ENCODE data around the gene MACF1.

GRCh38 chr1:39425634-39426033 is 221.1 kb downstream of the MACF1 start:
- TF ChIP-seq, protein P1, sequence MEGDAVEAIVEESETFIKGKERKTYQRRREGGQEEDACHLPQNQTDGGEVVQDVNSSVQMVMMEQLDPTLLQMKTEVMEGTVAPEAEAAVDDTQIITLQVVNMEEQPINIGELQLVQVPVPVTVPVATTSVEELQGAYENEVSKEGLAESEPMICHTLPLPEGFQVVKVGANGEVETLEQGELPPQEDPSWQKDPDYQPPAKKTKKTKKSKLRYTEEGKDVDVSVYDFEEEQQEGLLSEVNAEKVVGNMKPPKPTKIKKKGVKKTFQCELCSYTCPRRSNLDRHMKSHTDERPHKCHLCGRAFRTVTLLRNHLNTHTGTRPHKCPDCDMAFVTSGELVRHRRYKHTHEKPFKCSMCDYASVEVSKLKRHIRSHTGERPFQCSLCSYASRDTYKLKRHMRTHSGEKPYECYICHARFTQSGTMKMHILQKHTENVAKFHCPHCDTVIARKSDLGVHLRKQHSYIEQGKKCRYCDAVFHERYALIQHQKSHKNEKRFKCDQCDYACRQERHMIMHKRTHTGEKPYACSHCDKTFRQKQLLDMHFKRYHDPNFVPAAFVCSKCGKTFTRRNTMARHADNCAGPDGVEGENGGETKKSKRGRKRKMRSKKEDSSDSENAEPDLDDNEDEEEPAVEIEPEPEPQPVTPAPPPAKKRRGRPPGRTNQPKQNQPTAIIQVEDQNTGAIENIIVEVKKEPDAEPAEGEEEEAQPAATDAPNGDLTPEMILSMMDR (IDR thresholded peaks at IDR 0.05), result no peak
- no peak for TF ChIP-seq EZH2 (IDR thresholded peaks at IDR 0.05; ENCODE audit: borderline replicate concordance, insufficient read depth, low read depth, low read length, poor library complexity, severe bottlenecking)
